CD14-positive monocyte (primary cell): ENCODE data around the gene CD1D. TPM values are rescaled to one million over a fixed set of nuclear protein-coding genes. Genes with fewer than 3 reads are reported as not detected.
"Not testable (repeated sequence)": the region's sequence is repeated elsewhere in the genome, so short reads cannot be mapped to it uniquely, and the experiment has no call there.

Experiments
- DNase-seq, 3 donors: peaks; one replicate each; pipeline ENCODE4 v3.0.0-alpha.2; 2011 to 2022
- H2AFZ ChIP-seq: 2 replicates; pipeline ENCODE4 v1.6.0; 2012; ENCODE audit warnings: mild to moderate bottlenecking, low read depth, low read length, inconsistent platforms; ENCODE audit not compliant: insufficient read depth, poor library complexity, severe bottlenecking
- H3K27ac ChIP-seq, 2 donors: 1 replicate in 1 of 2; 2 replicates in 1 of 2; pipeline ENCODE4 v1.5.1; 2012 to 2013; ENCODE audit warnings: low read length in 2 of 2, control low read depth in 1 of 2, inconsistent platforms in 1 of 2, low read depth in 1 of 2, mild to moderate bottlenecking in 1 of 2
- H3K27me3 ChIP-seq, 2 donors: one replicate each; pipeline versions ENCODE4 v1.6.0 to v1.6.1; 2011 to 2013; ENCODE audit warnings: low read length in 2 of 2; ENCODE audit not compliant: control insufficient read depth in 2 of 2, insufficient read depth in 2 of 2
- H3K36me3 ChIP-seq, 2 donors: replicated peaks in 1 of 2; 1 replicate in 1 of 2; 2 replicates in 1 of 2; pipeline versions ENCODE4 v1.5.1 to v1.6.1; 2012 to 2013; ENCODE audit warnings: low read length in 2 of 2, control low read depth in 1 of 2, inconsistent platforms in 1 of 2, mild to moderate bottlenecking in 1 of 2; ENCODE audit not compliant: insufficient read depth in 2 of 2, control insufficient read depth in 1 of 2
- H3K4me1 ChIP-seq, 2 donors: 1 replicate in 1 of 2; 2 replicates in 1 of 2; pipeline versions ENCODE4 v1.5.1 to v1.6.1; 2012 to 2013; ENCODE audit warnings: low read length in 2 of 2, control low read depth in 1 of 2, inconsistent platforms in 1 of 2, mild to moderate bottlenecking in 1 of 2, moderate library complexity in 1 of 2; ENCODE audit not compliant: insufficient read depth in 2 of 2, control insufficient read depth in 1 of 2
- H3K4me2 ChIP-seq: replicated peaks from 2 replicates; pipeline ENCODE3; 2012; ENCODE audit warnings: low read length, moderate library complexity, mild to moderate bottlenecking; ENCODE audit not compliant: poor library complexity, severe bottlenecking; ENCODE audit errors: extremely low read depth
- H3K4me3 ChIP-seq, 3 experiments: fragments of 200-600 bp in 1 of 3; sonication (generic) in 1 of 3; replicated peaks in 1 of 3; 1 replicate in 2 of 3; 2 replicates in 1 of 3; pipeline ENCODE4 v1.5.1; 2011 to 2013; ENCODE audit warnings: low read length in 3 of 3, mild to moderate bottlenecking in 3 of 3, control low read depth in 2 of 3, low read depth in 2 of 3, inconsistent platforms in 1 of 3, moderate library complexity in 1 of 3
- H3K79me2 ChIP-seq: 2 replicates; pipeline ENCODE4 v1.6.0; 2012; ENCODE audit warnings: mild to moderate bottlenecking, control low read depth, inconsistent platforms, low read length, moderate library complexity; ENCODE audit not compliant: insufficient read depth
- H3K9ac ChIP-seq: 2 replicates; pipeline ENCODE4 v1.6.0; 2017; ENCODE audit warnings: low read length, mild to moderate bottlenecking; ENCODE audit not compliant: insufficient read depth, poor library complexity, severe bottlenecking
- H3K9me3 ChIP-seq, 2 donors: replicated peaks in 1 of 2; 1 replicate in 1 of 2; 2 replicates in 1 of 2; pipeline versions ENCODE4 v1.5.1 to v1.6.1; 2012 to 2013; ENCODE audit warnings: low read length in 2 of 2, control low read depth in 1 of 2; ENCODE audit not compliant: control insufficient read depth in 1 of 2, insufficient read depth in 1 of 2
- H4K20me1 ChIP-seq: 2 replicates; pipeline ENCODE4 v1.6.0; 2012; ENCODE audit warnings: mild to moderate bottlenecking, low read length, control low read depth, moderate library complexity; ENCODE audit not compliant: insufficient read depth
- H3K27ac Mint-ChIP-seq, 7 donors: one replicate each; pipeline ENCODE4 v1.8.0; 2020; ENCODE audit warnings: mild to moderate bottlenecking in 7 of 7, mixed read lengths in 7 of 7, moderate library complexity in 6 of 7, inconsistent platforms in 2 of 7
- H3K27me3 Mint-ChIP-seq, 3 donors: one replicate each; pipeline ENCODE4 v1.8.0; 2021 to 2022; ENCODE audit warnings: low read depth in 3 of 3, mild to moderate bottlenecking in 3 of 3, mixed read lengths in 3 of 3, moderate library complexity in 3 of 3, inconsistent platforms in 1 of 3
- H3K36me3 Mint-ChIP-seq, 2 donors: one replicate each; pipeline ENCODE4 v1.8.0; 2020; ENCODE audit warnings: mixed read lengths in 2 of 2, inconsistent platforms in 1 of 2, mild to moderate bottlenecking in 1 of 2
- H3K4me1 Mint-ChIP-seq: one replicate; pipeline ENCODE4 v1.8.0; 2020; ENCODE audit warnings: mild to moderate bottlenecking, mixed read lengths
- H3K4me3 Mint-ChIP-seq, 2 donors: one replicate each; pipeline ENCODE4 v1.8.0; 2020; ENCODE audit warnings: mild to moderate bottlenecking in 2 of 2, mixed read lengths in 2 of 2, moderate library complexity in 1 of 2
- H3K9me3 Mint-ChIP-seq, 7 donors: one replicate each; pipeline ENCODE4 v1.8.0; 2020 to 2022; ENCODE audit warnings: mixed read lengths in 7 of 7, mild to moderate bottlenecking in 6 of 7, moderate library complexity in 6 of 7, inconsistent platforms in 2 of 7
- WGBS: methylation state at CpG from one replicate; pipeline ENCODE4 v1.1.5; 2013; ENCODE audit warnings: missing lambda C conversion rate; ENCODE audit not compliant: insufficient coverage; 5-methylcytosine and 5-hydroxymethylcytosine counted together
- intact Hi-C, 2 donors: fragments of 100-400 bp; cut with micrococcal nuclease; formaldehyde crosslinking; loops; one replicate each; pipeline versions ENCODE4 v1.15.0 to v1.15.1; 2023
- polyA plus RNA-seq, 3 donors: library from polyadenylated mRNA; depleted of rRNA in 1 of 3; unstranded in 2 of 3; stranded (reverse) in 1 of 3; fragments of 300-500 nt in 2 of 3; fragments of >200 nt in 1 of 3; fragmentation: Illumina TruSeq in 2 of 3; gene quantifications; 1 replicate in 2 of 3; 2 replicates in 1 of 3; pipeline ENCODE4 v1.2.3, GENCODE V29; 2012 to 2021
- TF ChIP-seq, protein P1 (sequence below): fragments of 200-600 bp; IDR thresholded peaks from one replicate; pipeline ENCODE4 v1.8.0; 2022; ENCODE audit warnings: antibody characterized with exemption, mild to moderate bottlenecking

Gene CD1D
- polyA plus RNA-seq, 3 donors: 121 to 144 (median 134) TPM

DNA sequence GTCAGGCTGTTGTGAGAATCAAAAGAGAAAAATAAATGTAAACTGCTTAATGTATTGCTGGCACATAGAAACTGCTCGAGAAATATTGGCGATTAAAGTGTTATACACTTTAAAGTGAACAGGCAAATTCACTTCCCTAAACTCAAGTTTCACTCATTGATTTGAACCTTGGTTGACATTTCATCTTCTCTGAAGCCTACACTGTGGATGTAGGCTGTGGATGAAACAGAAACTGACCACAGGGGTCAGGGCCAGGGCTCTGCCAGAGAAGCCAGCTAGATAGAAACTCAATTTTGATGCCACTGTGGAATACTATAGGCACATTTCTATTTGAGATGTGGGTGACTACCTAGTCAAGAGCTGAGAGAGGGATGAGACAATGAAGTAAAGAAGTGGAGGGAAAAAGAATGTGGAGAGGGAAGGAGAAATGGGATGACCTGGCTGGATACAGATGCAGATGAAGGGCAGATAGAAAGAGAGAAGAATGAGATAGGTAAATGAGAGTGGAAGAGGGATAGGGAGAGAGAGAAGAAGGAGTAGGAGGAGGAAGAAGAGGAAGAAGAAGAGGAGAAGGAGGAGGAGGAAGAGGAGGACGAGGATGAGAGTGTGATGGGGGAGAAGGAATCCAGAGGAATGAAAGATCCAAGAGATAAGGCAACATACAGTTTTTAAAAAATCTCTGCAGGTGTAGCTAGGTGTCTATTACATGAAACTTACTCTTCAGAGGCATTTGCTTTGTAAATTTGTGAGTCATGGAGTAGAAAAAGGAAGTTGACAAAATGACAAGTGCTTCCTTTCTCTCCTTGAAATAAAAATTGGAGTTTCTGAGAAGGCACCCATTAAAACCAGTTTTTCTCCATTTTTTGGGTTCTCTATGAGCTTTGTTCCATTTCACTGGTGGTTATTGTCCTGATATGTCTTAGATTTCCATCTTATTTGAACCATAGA is 17.4 kb upstream of the CD1D start:
- H3K9me3 Mint-ChIP-seq: peaks cover 0 to 6% (median 2%) of the 10 kb centered on the region in 7 donors
- Histone ChIP-seq H3K4me3 (peak overlapping the region in 1 of 3 experiments; percentile 64), H3K27me3 (no peaks in the 10 kb centered on the region), H3K9me3 (no peaks in the 10 kb centered on the region), H3K79me2 (no peaks in the 10 kb centered on the region), H3K4me2 (peak overlapping the region; percentile 68), H3K9ac (no peak overlapping the region), H3K36me3 (no peaks in the 10 kb centered on the region), H3K4me1 (peaks cover 37 to 50% of the 10 kb centered on the region in 2 donors), H2AFZ (no peak overlapping the region), H3K27ac (peak overlapping the region; percentile 0 to 71), H4K20me1 (no peaks in the 10 kb centered on the region)
- H3K4me1 Mint-ChIP-seq: peaks cover 45% of the 10 kb centered on the region
- WGBS: no CpG with 5 or more reads among the region's 3 CpGs
- H3K4me3 Mint-ChIP-seq: peak overlapping the region; percentile 49 to 83
- peaks cover 1 to 5% of the 10 kb centered on the region in 2 donors for H3K36me3 Mint-ChIP-seq
- DNase-seq: peak; percentile 56 to 64 (median 59)
- H3K27me3 Mint-ChIP-seq: peaks cover 0 to 2% (median 2%) of the 10 kb centered on the region in 3 donors
- TF ChIP-seq, protein P1, sequence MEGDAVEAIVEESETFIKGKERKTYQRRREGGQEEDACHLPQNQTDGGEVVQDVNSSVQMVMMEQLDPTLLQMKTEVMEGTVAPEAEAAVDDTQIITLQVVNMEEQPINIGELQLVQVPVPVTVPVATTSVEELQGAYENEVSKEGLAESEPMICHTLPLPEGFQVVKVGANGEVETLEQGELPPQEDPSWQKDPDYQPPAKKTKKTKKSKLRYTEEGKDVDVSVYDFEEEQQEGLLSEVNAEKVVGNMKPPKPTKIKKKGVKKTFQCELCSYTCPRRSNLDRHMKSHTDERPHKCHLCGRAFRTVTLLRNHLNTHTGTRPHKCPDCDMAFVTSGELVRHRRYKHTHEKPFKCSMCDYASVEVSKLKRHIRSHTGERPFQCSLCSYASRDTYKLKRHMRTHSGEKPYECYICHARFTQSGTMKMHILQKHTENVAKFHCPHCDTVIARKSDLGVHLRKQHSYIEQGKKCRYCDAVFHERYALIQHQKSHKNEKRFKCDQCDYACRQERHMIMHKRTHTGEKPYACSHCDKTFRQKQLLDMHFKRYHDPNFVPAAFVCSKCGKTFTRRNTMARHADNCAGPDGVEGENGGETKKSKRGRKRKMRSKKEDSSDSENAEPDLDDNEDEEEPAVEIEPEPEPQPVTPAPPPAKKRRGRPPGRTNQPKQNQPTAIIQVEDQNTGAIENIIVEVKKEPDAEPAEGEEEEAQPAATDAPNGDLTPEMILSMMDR: no peak
- intact Hi-C loops: loop anchor here in 1 of 2 donors (2.0 to 5.0 kb wide), 2 partner anchors 14 to 124 kb away; partner anchors contain the start of gene CD1C
- peak overlapping the region; percentile 85 to 98 (median 95) for H3K27ac Mint-ChIP-seq

DNA sequence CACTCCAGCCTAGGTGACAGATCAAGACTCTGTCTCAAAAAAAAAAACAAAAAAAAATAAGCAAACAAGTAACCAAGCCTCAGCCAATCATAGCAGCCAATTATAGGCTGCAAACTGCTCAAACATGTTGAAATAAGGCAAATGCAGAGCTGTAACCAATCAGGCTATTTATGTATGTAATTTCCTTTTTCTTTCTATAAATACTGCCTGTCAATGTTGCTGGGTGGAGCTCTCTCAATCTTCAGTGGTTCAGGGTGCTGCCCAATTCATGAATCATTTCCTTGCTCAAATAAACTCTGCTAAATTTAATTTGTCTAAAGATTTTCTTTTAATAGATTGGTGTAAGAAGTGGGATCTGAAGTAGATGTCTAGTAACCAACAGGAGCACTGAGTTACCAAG is 11.6 kb upstream of the CD1D start:
- peak in 1 of 3 donors; percentile 32 for DNase-seq
- H3K4me3 ChIP-seq: no peak overlapping the region
- Mint-ChIP-seq H3K27me3 (peaks cover 0 to 3% (median 0%) of the 10 kb centered on the region in 3 donors), H3K36me3 (peaks cover 0 to 5% of the 10 kb centered on the region in 2 donors), H3K4me1 (peaks cover 21% of the 10 kb centered on the region), H3K4me3 (no peak overlapping the region), H3K9me3 (peaks cover 0 to 15% (median 6%) of the 10 kb centered on the region in 7 donors), H3K27ac (peak overlapping the region in 5 of 7 donors; percentile 38 to 79 (median 49))
- no peak overlapping the region for H3K9ac ChIP-seq
- H3K9me3 ChIP-seq: peaks cover 0 to 8% of the 10 kb centered on the region in 2 donors
- H3K4me1 ChIP-seq: peaks cover 18 to 28% of the 10 kb centered on the region in 2 donors
- H3K79me2 ChIP-seq: no peaks in the 10 kb centered on the region
- no peaks in the 10 kb centered on the region for H3K27me3 ChIP-seq
- H3K4me2 ChIP-seq: no peak overlapping the region
- intact Hi-C loops: no loop called here
- TF ChIP-seq, protein P1: no peak
- no peak overlapping the region for H3K27ac ChIP-seq
- H4K20me1 ChIP-seq: no peaks in the 10 kb centered on the region
- H3K36me3 ChIP-seq: no peaks in the 10 kb centered on the region
- no peak overlapping the region for H2AFZ ChIP-seq

DNA sequence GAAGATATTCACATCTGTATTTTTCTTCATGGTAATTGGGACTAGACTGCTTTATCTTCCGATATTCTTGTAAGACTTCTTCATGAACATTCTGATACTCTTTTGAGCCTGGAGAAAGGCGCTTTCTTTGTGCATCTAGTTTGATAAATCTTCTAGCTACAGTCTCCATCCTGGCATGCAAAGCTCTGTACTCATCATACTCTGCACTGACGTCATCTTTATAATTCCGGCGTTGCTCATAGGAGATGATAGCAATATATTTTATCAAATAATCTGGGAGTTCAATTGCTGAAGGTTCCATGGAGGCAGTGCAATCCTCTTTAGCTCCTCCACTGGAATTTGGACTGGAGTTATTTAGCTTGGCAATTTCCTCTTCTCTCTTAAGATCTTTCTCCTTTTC is 4.8 kb upstream of the CD1D start:
- H3K27me3 Mint-ChIP-seq, H3K9me3 ChIP-seq, H3K27ac Mint-ChIP-seq, DNase-seq, intact Hi-C loops, H3K36me3 Mint-ChIP-seq, H3K4me3 ChIP-seq, H3K4me3 Mint-ChIP-seq, H3K4me2 ChIP-seq, H3K27me3 ChIP-seq, H3K27ac ChIP-seq, H4K20me1 ChIP-seq, H3K9ac ChIP-seq, H3K36me3 ChIP-seq, H3K79me2 ChIP-seq, H2AFZ ChIP-seq, H3K9me3 Mint-ChIP-seq: not testable (repeated sequence)
- H3K4me1 ChIP-seq: peaks cover 38 to 43% of the 10 kb centered on the region in 2 donors
- peaks cover 44% of the 10 kb centered on the region for H3K4me1 Mint-ChIP-seq
- WGBS: no CpG with 5 or more reads among the region's 5 CpGs
